Measurements from ENCODE around the gene FAR2. TPM values are rescaled to one million over a fixed set of nuclear protein-coding genes. Genes with fewer than 3 reads are reported as not detected.

The FAR2 gene
- polyA plus RNA-seq, 1 of the 3 experiments (the other 2 are of a cell fraction), result 7.4 TPM

DNA sequence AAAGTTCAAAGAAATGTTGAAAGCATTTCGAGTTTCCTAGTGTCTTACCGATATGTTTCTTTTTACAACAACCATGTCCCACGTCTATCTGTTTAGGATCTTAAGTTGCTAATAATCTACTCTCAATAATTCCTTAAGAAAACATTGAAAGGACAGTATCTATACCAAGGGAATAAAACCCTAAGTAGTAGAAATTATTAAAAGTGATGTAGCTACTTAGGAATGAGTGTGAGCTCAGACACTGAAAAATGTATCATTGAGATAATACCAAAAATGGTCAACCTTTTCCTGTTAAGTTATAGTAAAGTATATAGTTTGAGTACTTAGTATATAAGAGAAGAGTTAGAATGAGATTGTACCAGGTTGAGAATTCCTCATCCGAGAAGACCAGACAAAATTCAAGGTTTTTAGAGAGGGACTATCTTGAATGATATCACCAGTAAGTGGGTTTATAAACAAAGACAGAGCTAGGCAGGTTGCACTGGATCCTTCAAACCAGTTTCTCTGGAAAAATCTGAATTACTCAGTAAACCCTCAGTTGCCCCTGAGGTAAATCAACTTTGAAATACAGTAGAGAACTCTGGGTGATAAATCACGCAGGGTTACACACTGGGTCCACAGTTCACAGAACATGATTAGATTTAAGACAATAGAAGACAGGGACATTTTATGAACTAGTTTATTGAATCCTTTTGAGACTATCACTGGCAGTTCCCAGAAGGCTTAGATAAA lies 135.1 kb downstream of the FAR2 start:
- WGBS (ENCODE audit: low lambda C conversion rate), result 79% methylated on average over 5 of the region's 5 CpGs
- Histone ChIP-seq H3K4me2 (no peak overlapping the region), H3K27ac (ENCODE audit: low read depth in 2 of 2, low read length in 1 of 2) (peak overlapping the region in 1 of 2 experiments; percentile 43; a peak in 2 of 4 replicates), H3K9ac (no peak overlapping the region), H4K20me1 (ENCODE audit: insufficient read depth) (no peaks in the 10 kb centered on the region), H3K79me2 (ENCODE audit: insufficient read depth) (no peaks in the 10 kb centered on the region), H3K4me1 (ENCODE audit: control insufficient read depth in 1 of 2, insufficient read depth in 2 of 2, low read depth in 1 of 2, low read length in 1 of 2) (peaks cover 4 to 25% of the 10 kb centered on the region in 2 experiments; a peak in 3 of 4 replicates), H3K9me3 (no peaks in the 10 kb centered on the region), H3K9me2 (no peaks in the 10 kb centered on the region), H3F3A (replicated peaks; ENCODE audit: insufficient read depth) (peaks cover 28% of the 10 kb centered on the region), H3K4me3 (ENCODE audit: low read depth in 2 of 2, low read length in 1 of 2) (no peak overlapping the region), H3K27me3 (ENCODE audit: insufficient read depth) (no peaks in the 10 kb centered on the region), H3K36me3 (replicated peaks in 1 of 2; ENCODE audit: control insufficient read depth in 1 of 2, insufficient read depth in 2 of 2, low read length in 1 of 2) (peaks cover 0 to 2% of the 10 kb centered on the region in 2 experiments), H2AFZ (ENCODE audit: low read depth) (peak overlapping the region; percentile 6; the same call in 1 of the 2 replicates)
- ChIA-PET CTCF (interaction anchor here (1.2 kb wide), 1 partner anchor 41 kb away, joined by 3 read pairs; no protein-coding TSS in a partner anchor), POLR2A (no interaction called here)
- DNase-seq, result no peak
- TF ChIP-seq MXI1 (IDR thresholded peaks at IDR 0.05; ENCODE audit: low read depth, low read length), result no peak
- no peak for TF ChIP-seq EP300 (IDR thresholded peaks at IDR 0.05; ENCODE audit: borderline replicate concordance in 1 of 2, low read depth in 1 of 2, low read length in 1 of 2)
- TF ChIP-seq NFIC (IDR thresholded peaks at IDR 0.05; ENCODE audit: borderline replicate concordance), result no peak
- TF ChIP-seq, protein P1, sequence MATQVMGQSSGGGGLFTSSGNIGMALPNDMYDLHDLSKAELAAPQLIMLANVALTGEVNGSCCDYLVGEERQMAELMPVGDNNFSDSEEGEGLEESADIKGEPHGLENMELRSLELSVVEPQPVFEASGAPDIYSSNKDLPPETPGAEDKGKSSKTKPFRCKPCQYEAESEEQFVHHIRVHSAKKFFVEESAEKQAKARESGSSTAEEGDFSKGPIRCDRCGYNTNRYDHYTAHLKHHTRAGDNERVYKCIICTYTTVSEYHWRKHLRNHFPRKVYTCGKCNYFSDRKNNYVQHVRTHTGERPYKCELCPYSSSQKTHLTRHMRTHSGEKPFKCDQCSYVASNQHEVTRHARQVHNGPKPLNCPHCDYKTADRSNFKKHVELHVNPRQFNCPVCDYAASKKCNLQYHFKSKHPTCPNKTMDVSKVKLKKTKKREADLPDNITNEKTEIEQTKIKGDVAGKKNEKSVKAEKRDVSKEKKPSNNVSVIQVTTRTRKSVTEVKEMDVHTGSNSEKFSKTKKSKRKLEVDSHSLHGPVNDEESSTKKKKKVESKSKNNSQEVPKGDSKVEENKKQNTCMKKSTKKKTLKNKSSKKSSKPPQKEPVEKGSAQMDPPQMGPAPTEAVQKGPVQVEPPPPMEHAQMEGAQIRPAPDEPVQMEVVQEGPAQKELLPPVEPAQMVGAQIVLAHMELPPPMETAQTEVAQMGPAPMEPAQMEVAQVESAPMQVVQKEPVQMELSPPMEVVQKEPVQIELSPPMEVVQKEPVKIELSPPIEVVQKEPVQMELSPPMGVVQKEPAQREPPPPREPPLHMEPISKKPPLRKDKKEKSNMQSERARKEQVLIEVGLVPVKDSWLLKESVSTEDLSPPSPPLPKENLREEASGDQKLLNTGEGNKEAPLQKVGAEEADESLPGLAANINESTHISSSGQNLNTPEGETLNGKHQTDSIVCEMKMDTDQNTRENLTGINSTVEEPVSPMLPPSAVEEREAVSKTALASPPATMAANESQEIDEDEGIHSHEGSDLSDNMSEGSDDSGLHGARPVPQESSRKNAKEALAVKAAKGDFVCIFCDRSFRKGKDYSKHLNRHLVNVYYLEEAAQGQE (IDR thresholded peaks at IDR 0.05; ENCODE audit: low read depth, low read length), result no peak
- TF ChIP-seq, protein P2, sequence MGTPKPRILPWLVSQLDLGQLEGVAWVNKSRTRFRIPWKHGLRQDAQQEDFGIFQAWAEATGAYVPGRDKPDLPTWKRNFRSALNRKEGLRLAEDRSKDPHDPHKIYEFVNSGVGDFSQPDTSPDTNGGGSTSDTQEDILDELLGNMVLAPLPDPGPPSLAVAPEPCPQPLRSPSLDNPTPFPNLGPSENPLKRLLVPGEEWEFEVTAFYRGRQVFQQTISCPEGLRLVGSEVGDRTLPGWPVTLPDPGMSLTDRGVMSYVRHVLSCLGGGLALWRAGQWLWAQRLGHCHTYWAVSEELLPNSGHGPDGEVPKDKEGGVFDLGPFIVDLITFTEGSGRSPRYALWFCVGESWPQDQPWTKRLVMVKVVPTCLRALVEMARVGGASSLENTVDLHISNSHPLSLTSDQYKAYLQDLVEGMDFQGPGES (IDR thresholded peaks at IDR 0.05; ENCODE audit: low read depth, low read length), result no peak
- TF ChIP-seq RXRA (IDR thresholded peaks at IDR 0.05; ENCODE audit: borderline replicate concordance, low read depth), result no peak
- TF ChIP-seq GABPA (IDR thresholded peaks at IDR 0.05; ENCODE audit: low read depth), result no peak
- TF ChIP-seq FOXJ3 (CRISPR knock-in tag; IDR thresholded peaks at IDR 0.05), result no peak
- TF ChIP-seq, protein P3, sequence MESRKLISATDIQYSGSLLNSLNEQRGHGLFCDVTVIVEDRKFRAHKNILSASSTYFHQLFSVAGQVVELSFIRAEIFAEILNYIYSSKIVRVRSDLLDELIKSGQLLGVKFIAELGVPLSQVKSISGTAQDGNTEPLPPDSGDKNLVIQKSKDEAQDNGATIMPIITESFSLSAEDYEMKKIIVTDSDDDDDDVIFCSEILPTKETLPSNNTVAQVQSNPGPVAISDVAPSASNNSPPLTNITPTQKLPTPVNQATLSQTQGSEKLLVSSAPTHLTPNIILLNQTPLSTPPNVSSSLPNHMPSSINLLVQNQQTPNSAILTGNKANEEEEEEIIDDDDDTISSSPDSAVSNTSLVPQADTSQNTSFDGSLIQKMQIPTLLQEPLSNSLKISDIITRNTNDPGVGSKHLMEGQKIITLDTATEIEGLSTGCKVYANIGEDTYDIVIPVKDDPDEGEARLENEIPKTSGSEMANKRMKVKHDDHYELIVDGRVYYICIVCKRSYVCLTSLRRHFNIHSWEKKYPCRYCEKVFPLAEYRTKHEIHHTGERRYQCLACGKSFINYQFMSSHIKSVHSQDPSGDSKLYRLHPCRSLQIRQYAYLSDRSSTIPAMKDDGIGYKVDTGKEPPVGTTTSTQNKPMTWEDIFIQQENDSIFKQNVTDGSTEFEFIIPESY (IDR thresholded peaks at IDR 0.05; ENCODE audit: borderline replicate concordance, low read depth), result no peak
- no peak for TF ChIP-seq RFX5 (IDR thresholded peaks at IDR 0.05; ENCODE audit: low read length)
- no peak for TF ChIP-seq SIN3A (IDR thresholded peaks at IDR 0.05; ENCODE audit: borderline replicate concordance, low read depth, low read length)
- no peak for TF ChIP-seq TCF12 (IDR thresholded peaks at IDR 0.05)
- TF ChIP-seq TEAD4 (IDR thresholded peaks at IDR 0.05; ENCODE audit: borderline replicate concordance, insufficient read depth), result no peak
